ENCODE results near the gene BTK.

BTK gene

GRCh38 chrX:101303790-101304189 lies 82.2 kb downstream of the BTK start:
- DNase-seq, result no peak
